NCI-H1417 treated with DMSO at 0.1 percent for 48 hours (cell line): Measurements from ENCODE around the gene PRDM7.
"Not testable (repeated sequence)": the region's sequence is repeated elsewhere in the genome, so short reads cannot be mapped to it uniquely, and the experiment has no call there.

Experiments used
- DNase-seq: peaks from one replicate; lab custom pipeline; 2025; lab: John Stamatoyannopoulos, UW

Gene PRDM7

GRCh38 chr16:90077240-90077756 is at the start of gene PRDM7:
Gene PRDM7, minus strand, starts transcription at chr16:90077331. Its CDS starts 1,421 bp downstream, at chr16:90075910.
- peak; percentile 87 for DNase-seq

- not testable (repeated sequence) for DNase-seq
Measured at GRCh38 chr16:90121846-90122245, 44.7 kb upstream of the PRDM7 start.

DNA sequence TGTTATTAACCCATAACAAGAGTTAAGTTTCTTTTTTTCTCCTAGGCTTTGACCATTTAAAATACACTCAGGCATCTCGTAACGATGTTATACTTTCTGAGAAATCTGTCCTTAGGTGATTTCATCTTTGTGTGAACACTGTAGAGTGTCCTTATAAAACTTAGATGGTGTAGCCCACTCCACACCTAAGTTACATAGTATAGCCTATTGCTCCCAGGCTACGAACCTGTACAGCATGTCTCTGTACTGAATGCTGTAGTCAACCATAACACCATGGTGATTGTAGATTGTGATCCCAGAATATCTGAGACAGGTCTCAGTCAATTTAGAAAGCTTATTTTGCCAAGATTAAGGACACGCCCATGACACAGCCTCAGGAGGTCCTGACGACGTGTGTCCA is 30.5 kb upstream of the PRDM7 start:
- not testable (repeated sequence) for DNase-seq

GRCh38 chr16:90107060-90107459 is 29.9 kb upstream of the PRDM7 start:
- DNase-seq, result not testable (repeated sequence)

DNA sequence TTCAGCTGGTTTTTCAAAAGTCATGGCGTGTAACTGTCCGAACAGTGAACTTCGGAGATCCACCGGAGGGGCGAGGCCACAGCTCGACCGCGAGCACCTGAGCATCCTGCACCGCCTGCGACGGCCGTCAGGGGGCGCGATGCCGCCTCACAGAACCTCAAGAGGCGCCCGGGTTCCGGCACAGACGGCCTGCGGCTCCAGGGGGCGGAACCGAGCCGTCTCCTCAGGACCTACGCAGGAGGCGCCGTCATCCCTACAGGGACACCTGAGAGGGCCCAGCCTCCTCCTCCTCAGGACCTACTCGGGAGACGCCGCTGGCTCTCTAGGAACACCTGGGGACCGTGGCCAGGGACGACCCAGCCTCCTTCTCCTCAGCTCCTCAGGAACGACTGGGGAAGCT is 29.1 kb upstream of the PRDM7 start:
- not testable (repeated sequence) for DNase-seq

- DNase-seq, result not testable (repeated sequence)
Measured at GRCh38 chr16:90104725-90105124, 27.6 kb upstream of the PRDM7 start.

DNA sequence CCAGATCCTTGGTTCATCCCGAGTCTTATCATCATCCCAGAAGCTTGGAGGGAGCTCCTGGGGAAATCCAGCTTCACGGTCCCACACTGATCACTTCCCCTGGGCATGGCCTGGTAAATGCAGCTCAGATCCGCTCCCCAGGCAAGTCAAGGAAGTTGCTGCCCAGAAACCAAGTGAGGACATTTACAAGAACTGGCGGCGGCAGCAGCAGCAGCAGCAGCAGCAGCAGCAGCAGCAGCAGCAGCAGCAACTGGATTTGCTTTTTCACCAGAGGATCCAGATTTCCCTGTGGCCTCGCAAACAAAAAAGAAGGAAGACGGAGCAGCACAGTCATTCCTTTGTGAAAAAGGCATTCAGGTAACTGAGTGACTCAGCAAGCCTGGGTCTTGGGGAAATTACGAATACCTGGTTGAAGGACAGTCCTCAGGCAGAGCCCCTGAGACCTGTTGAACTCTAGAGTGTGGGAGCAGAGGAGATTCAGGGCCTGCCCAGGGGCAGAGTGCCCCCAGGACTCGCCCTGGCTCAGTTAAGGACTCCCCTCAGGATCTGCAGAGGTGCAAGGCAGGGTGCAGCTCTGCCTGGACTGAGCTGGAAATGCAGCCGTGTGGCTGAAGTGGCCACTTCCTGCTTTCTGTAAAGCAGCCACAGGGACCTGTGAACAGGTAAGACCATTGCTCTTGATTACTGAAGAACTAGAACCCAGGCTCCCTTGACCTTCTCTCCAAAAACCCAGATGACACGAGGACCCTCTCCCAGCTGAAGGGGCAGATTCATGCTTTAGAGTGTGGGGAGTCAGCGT is 25.2 kb upstream of the PRDM7 start:
- DNase-seq, result not testable (repeated sequence)

GRCh38 chr16:90101332-90101731 is 24.2 kb upstream of the PRDM7 start:
- not testable (repeated sequence) for DNase-seq

GRCh38 chr16:90100790-90101189 is 23.7 kb upstream of the PRDM7 start:
- not testable (repeated sequence) for DNase-seq

DNA sequence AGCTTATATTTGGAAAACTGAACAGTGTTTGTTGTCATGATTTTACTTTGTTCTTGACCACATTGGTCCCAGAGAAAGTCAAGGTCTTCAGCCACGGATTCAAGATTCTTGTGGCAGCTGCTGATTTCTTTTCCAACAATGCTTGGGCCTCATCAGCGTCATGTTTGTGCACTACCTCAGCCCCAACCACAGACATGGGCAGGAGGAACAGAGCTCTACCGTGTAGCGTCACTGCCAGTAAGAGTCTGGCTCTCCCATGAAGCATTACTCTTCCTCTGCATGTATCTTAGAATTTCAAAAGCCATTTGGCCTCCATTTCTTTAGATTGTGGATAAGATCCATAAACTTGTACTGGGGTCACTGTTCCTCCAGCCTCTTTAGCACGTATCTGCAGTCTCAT is 23.1 kb upstream of the PRDM7 start:
- not testable (repeated sequence) for DNase-seq

DNA sequence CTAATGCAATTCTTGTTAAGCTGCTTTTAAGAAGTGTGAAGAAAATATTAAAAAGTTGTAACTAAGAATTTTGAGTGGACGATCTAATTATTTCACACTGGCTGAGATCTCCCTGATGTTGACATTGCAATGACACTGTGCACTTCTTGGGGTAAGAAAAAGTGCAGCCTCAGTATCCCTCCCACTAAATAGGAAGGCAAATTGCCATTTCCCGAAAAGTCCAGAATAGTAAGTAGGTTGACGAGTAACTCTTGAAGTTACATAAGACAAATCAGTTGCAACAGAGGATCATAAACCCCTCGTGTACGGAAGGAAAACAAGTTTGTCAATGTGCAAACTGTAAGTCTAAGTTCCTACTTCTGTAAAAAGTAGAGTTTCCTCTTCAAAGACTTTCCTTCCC is 21.8 kb upstream of the PRDM7 start:
- not testable (repeated sequence) for DNase-seq

- DNase-seq, result not testable (repeated sequence)
Measured at GRCh38 chr16:90097010-90097684, 20.0 kb upstream of the PRDM7 start.

- not testable (repeated sequence) for DNase-seq
Measured at GRCh38 chr16:90094791-90095190, 17.7 kb upstream of the PRDM7 start.

DNA sequence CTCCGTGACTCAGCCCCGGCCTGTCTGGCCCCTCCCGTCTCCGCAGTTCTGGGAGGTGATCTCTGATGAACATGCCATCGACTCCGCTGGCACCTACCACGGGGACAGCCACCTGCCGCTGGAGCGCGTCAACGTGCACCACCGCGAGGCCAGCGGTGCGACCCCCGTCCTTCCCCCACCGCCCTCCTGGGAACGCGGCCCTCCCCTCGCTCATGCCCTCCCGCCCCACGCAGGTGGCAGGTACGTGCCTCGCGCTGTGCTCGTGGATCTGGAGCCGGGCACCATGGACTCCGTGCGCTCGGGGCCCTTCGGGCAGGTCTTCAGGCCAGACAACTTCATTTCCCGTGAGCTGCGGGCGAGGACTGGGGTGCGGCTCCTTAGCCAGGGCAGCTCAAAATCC is 17.2 kb upstream of the PRDM7 start:
- DNase-seq, result not testable (repeated sequence)

DNA sequence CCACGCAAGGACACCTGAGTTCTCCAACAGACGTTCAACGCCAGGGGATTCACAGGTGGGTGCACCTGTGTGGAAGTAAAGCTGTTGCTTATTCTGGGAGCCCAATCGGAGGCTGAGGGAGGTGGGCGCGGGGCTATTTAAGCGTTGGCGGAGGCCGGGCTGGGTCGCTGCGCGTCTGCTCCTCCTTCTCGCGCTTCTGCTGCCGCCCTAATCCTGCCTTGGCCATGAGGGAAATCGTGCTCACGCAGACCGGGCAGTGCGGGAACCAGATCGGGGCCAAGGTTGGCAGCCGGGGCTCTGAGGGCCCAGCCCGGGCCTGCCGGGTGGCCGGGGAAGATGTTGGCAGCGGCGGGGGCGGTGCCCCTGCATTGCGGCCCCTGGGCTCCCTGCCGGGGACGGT is 16.7 kb upstream of the PRDM7 start:
- not testable (repeated sequence) for DNase-seq

- DNase-seq, result not testable (repeated sequence)
Measured at GRCh38 chr16:90092781-90093180, 15.7 kb upstream of the PRDM7 start.

DNA sequence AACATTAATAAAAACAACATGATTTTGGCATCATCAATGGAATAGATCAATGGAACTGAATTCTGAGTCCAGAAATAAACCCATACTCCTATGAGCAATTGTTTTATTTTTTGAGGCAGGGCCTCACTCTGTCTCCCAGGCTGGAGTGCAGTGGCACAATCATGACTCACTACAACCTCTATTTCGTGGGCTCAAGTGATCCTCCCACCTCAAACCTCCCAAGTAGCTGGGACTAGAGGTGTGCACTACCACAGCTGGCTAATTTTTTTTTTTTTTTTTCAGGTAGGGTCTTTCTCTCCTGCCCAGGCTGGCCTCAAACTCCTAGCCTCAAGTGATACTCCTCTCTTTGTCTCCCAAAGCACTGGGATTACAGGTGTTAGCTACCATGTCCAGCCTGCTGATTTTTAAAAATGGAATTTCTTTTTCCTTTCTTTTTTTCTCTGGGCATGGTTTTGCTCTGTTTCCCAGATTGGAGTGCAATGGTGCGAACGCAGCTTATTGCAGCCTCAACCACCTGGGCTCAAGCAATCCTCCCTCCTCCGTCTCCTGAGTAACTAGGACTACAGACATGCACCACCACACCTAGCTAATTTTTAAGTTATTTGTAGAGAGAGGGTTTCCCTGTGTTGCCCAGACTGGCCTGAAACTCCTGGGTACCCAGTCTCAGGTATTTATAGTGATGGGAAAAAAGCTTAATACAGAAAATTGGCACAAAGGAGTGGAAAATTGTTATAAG is 7.3 kb upstream of the PRDM7 start:
- DNase-seq, result no peak

- no peak for DNase-seq
Measured at GRCh38 chr16:90083139-90083538, 6.0 kb upstream of the PRDM7 start.

DNA sequence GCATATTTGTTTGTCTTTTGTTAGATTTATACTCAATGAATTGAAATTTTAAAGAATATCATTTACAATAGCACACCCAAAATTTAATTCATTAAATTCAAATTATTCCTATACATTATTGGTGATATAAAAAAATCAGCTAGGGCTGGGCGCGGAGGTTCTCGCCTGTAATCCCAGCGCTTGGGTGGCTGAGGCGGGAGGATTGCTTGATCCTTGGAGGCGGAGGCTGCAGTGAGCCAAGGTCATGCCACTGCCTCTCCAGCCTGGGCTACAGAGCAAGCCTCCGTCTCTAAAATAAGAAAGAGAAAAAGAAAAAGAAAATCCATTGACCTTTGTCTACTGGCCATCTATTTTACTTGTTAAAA is 4.5 kb upstream of the PRDM7 start:
- no peak for DNase-seq

- DNase-seq, result no peak
Measured at GRCh38 chr16:90078579-90078895, 1.4 kb upstream of the PRDM7 start.

GRCh38 chr16:90077757-90078578 is 837 bp upstream of the PRDM7 start:
- peak; percentile 43 for DNase-seq
